ENCODE measurements around the gene HMGA1. TPM values are rescaled to one million over a fixed set of nuclear protein-coding genes. Genes with fewer than 3 reads are reported as not detected.

The HMGA1 gene
- total RNA-seq, 1 donor from 2014 or later = 355 TPM

DNA sequence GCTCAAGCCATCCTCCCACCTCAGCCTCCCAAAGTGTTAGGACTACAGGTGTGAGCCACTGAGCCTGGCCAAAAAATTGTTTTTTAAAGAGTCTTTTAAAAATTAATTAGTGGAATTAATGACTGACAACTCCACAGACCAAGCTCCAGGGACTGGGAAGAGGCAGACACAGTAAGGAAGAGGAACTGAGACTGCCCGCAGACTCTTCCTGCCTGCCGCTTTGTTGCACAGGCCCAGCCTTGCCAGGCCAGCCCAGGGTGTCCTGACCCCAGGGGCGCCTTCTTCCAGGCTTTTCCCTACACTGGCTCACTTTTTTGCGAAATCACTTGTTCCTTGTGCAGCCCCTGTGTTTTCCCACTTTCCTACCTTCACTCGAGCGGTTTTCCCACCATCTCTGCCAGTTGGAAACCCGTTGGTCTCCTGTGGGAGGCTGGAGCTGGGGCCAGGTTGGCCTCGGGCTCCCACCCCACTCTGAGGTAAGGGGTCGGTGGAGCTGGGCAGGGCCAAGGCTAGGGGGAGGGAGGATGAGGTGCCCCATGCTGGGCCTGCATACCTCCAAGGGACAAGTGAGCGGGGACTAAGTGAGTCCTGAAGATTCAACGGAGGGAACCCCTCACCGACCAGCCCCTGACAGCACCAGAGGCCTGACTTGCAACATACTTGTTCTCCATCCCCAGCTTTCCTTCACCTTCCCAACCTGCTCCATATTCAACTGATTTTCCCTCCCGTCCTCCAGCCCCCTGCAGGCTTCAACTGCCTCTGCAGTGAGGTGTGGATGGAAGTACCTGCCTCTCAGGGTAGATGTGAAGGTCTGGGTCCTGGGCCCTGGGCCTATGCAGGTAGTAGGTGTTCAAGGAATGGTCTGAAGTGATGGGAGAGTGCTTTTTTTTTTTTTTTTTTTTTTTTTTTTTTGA, 35.6 kb downstream of the HMGA1 start:
- no peak overlapping the region for H3K4me3 Mint-ChIP-seq
- no peaks in the 10 kb centered on the region for H3K9me3 Mint-ChIP-seq
- no peak overlapping the region for H3K27ac Mint-ChIP-seq
- H3K36me3 Mint-ChIP-seq = no peaks in the 10 kb centered on the region
- no peaks in the 10 kb centered on the region for H3K27me3 Mint-ChIP-seq
- no peak for DNase-seq (ENCODE audit: extremely low spot score, unreplicated experiment)
- peaks cover 7% of the 10 kb centered on the region for H3K4me1 Mint-ChIP-seq (ENCODE audit: unreplicated experiment)
- peak; percentile 17 for TF ChIP-seq CTCF (conservative IDR thresholded peaks at IDR 0.05)

DNA sequence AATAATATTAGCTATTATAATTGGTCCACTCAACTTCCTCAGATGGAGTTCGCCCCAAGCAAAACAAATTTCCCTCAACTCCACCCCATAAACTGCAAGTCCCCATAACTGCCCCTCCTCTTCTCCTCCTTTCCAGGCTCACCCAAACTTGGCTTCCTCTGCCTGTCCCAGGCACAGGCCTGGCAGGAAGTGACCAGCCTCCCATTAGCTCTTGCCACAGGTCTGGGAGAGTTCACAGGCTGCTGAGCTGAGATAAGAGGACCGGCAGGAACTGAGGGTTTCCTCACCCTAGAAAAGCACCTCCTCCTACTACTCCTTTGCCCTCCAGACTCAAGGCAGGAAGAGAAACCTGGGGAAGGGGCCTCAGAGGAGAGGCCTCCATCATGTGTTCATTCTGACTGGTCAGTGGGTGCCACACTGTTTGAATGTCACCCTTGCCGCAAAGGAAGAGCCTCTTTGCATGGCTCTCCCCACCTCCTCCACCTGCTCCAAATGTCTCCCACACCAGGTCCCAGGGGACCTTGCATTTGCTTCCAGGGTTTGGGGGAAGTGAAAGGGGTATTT, 36.7 kb downstream of the HMGA1 start:
- H3K27ac Mint-ChIP-seq = no peak overlapping the region
- no peaks in the 10 kb centered on the region for H3K9me3 Mint-ChIP-seq
- no peak for DNase-seq (ENCODE audit: extremely low spot score, unreplicated experiment)
- H3K4me1 Mint-ChIP-seq (ENCODE audit: unreplicated experiment) = peaks cover 11% of the 10 kb centered on the region
- H3K36me3 Mint-ChIP-seq = no peaks in the 10 kb centered on the region
- H3K27me3 Mint-ChIP-seq = no peaks in the 10 kb centered on the region
- no peak for TF ChIP-seq CTCF (conservative IDR thresholded peaks at IDR 0.05)
- no peak overlapping the region for H3K4me3 Mint-ChIP-seq

- no peak for DNase-seq (ENCODE audit: extremely low spot score, unreplicated experiment)
- Mint-ChIP-seq H3K9me3 (no peaks in the 10 kb centered on the region), H3K4me3 (no peak overlapping the region), H3K27me3 (no peaks in the 10 kb centered on the region), H3K4me1 (ENCODE audit: unreplicated experiment) (peaks cover 11% of the 10 kb centered on the region), H3K27ac (no peak overlapping the region), H3K36me3 (no peaks in the 10 kb centered on the region)
- TF ChIP-seq CTCF (conservative IDR thresholded peaks at IDR 0.05) = no peak
These were observed 37.5 kb downstream of the HMGA1 start for GRCh38 chr6:34274129-34274528.

GRCh38 chr6:34275128-34275804, 38.6 kb downstream of the HMGA1 start:
- Mint-ChIP-seq H3K27me3 (no peaks in the 10 kb centered on the region), H3K36me3 (no peaks in the 10 kb centered on the region), H3K9me3 (no peaks in the 10 kb centered on the region), H3K4me3 (no peak overlapping the region), H3K27ac (no peak overlapping the region), H3K4me1 (ENCODE audit: unreplicated experiment) (peaks cover 11% of the 10 kb centered on the region)
- DNase-seq (ENCODE audit: extremely low spot score, unreplicated experiment) = no peak
- TF ChIP-seq CTCF (conservative IDR thresholded peaks at IDR 0.05) = no peak

- Mint-ChIP-seq H3K27ac (peak overlapping the region; percentile 7), H3K4me1 (ENCODE audit: unreplicated experiment) (peaks cover 11% of the 10 kb centered on the region), H3K4me3 (no peak overlapping the region), H3K9me3 (no peaks in the 10 kb centered on the region), H3K36me3 (peaks cover 3% of the 10 kb centered on the region), H3K27me3 (no peaks in the 10 kb centered on the region)
- no peak for DNase-seq (ENCODE audit: extremely low spot score, unreplicated experiment)
- no peak for TF ChIP-seq CTCF (conservative IDR thresholded peaks at IDR 0.05)
These were observed 39.5 kb downstream of the HMGA1 start for GRCh38 chr6:34276191-34276590.
